ENCODE results near the gene DNAJC3.
A peak's percentile ranks its signal among the peaks of the same experiment; 100 is the strongest.
"Not testable (repeated sequence)": the region's sequence is repeated elsewhere in the genome, so short reads cannot be mapped to it uniquely, and the experiment has no call there.

The DNAJC3 gene

GRCh38 chr13:95660981-95661581, 15.9 kb upstream of the DNAJC3 start:
- Histone ChIP-seq H3K27ac (no peak overlapping the region), H3K4me3 (no peak overlapping the region), H3K4me2 (no peak overlapping the region), H3K9me3 (replicated peaks in 1 of 11) (peaks cover 12 to 32% (median 24%) of the 10 kb centered on the region in 11 experiments), H3K36me3 (no peaks in the 10 kb centered on the region), H3K9ac (no peak overlapping the region), H4K20me1 (no peaks in the 10 kb centered on the region), H3K27me3 (no peaks in the 10 kb centered on the region), H3K4me1 (no peaks in the 10 kb centered on the region)
- TF ChIP-seq Cebpa-rat (IDR thresholded peaks at IDR 0.05): no peak

GRCh38 chr13:95667235-95667634, 9.7 kb upstream of the DNAJC3 start:
- not testable (repeated sequence) for H3K27me3 ChIP-seq, H3K9ac ChIP-seq, H3K27ac ChIP-seq, H3K4me3 ChIP-seq, H4K20me1 ChIP-seq, H3K4me2 ChIP-seq, H3K4me1 ChIP-seq
- peaks cover 73 to 83% (median 77%) of the 10 kb centered on the region in 11 experiments for H3K9me3 ChIP-seq (replicated peaks in 1 of 11)
- peaks cover 4 to 31% (median 26%) of the 10 kb centered on the region in 11 experiments; a peak in 14 of 22 replicates for H3K36me3 ChIP-seq

GRCh38 chr13:95671597-95671996, 5.3 kb upstream of the DNAJC3 start:
- no peaks in the 10 kb centered on the region for H3K27me3 ChIP-seq
- no peak overlapping the region for H3K27ac ChIP-seq
- peaks cover 55 to 85% (median 78%) of the 10 kb centered on the region in 11 experiments for H3K9me3 ChIP-seq (replicated peaks in 1 of 11)
- no peak overlapping the region for H3K4me3 ChIP-seq
- H3K36me3 ChIP-seq: peaks cover 4 to 48% (median 34%) of the 10 kb centered on the region in 11 experiments; a peak in 17 of 22 replicates
- H4K20me1 ChIP-seq: no peaks in the 10 kb centered on the region
- H3K4me1 ChIP-seq: peaks cover 8 to 23% (median 12%) of the 10 kb centered on the region in 10 experiments; a peak in 18 of 20 replicates
- no peak overlapping the region for H3K4me2 ChIP-seq
- H3K9ac ChIP-seq: no peak overlapping the region
- TF ChIP-seq Cebpa-rat (IDR thresholded peaks at IDR 0.05): no peak

GRCh38 chr13:95676105-95676761, 706 bp upstream of the DNAJC3 start:
- TF ChIP-seq Cebpa-rat (IDR thresholded peaks at IDR 0.05): no peak
- Histone ChIP-seq H4K20me1 (peaks cover 0 to 39% (median 31%) of the 10 kb centered on the region in 11 experiments; a peak in 18 of 22 replicates), H3K9ac (peak overlapping the region; percentile 91 to 99 (median 97))

GRCh38 chr13:95677564-95678266, 776 bp downstream of the DNAJC3 start:
- peak overlapping the region; percentile 90 to 99 (median 96) for H3K27ac ChIP-seq
- no peak for TF ChIP-seq Cebpa-rat (IDR thresholded peaks at IDR 0.05)
- H4K20me1 ChIP-seq: peaks cover 0 to 53% (median 37%) of the 10 kb centered on the region in 11 experiments; a peak in 18 of 22 replicates
- H3K36me3 ChIP-seq: peaks cover 4 to 49% (median 29%) of the 10 kb centered on the region in 11 experiments; a peak in 20 of 22 replicates
- peak overlapping the region; percentile 83 to 99 (median 91) for H3K4me2 ChIP-seq
- peak overlapping the region; percentile 84 to 100 (median 94) for H3K4me3 ChIP-seq
- peaks cover 0 to 50% (median 41%) of the 10 kb centered on the region in 11 experiments; a peak in 19 of 22 replicates for H3K9me3 ChIP-seq (replicated peaks in 1 of 11)
- H3K9ac ChIP-seq: peak overlapping the region; percentile 91 to 99 (median 97)
- no peaks in the 10 kb centered on the region for H3K27me3 ChIP-seq
- H3K4me1 ChIP-seq: peaks cover 24 to 66% (median 30%) of the 10 kb centered on the region in 10 experiments

More at GRCh38 chr13:95676105-95676761, 706 bp upstream of the DNAJC3 start:
- H3K27me3 ChIP-seq: no peaks in the 10 kb centered on the region
- peak overlapping the region; percentile 88 to 99 (median 94) for H3K27ac ChIP-seq
- peaks cover 24 to 56% (median 30%) of the 10 kb centered on the region in 10 experiments for H3K4me1 ChIP-seq
- H3K36me3 ChIP-seq: peaks cover under 1 to 42% (median 25%) of the 10 kb centered on the region in 11 experiments; a peak in 21 of 22 replicates
- peaks cover 9 to 47% (median 38%) of the 10 kb centered on the region in 11 experiments for H3K9me3 ChIP-seq (replicated peaks in 1 of 11)
- H3K4me3 ChIP-seq: peak overlapping the region; percentile 84 to 100 (median 94)
- H3K4me2 ChIP-seq: peak overlapping the region; percentile 68 to 91 (median 85)

GRCh38 chr13:95678967-95679366, 2.0 kb downstream of the DNAJC3 start:
- no peak for TF ChIP-seq Cebpa-rat (IDR thresholded peaks at IDR 0.05)
- Histone ChIP-seq H3K36me3 (peaks cover 4 to 50% (median 40%) of the 10 kb centered on the region in 11 experiments; a peak in 20 of 22 replicates), H3K27me3 (no peaks in the 10 kb centered on the region), H3K4me3 (peak overlapping the region in 9 of 10 experiments; percentile 84 to 100 (median 94); a peak in 13 of 20 replicates), H3K4me2 (peak overlapping the region; percentile 83 to 99 (median 91)), H3K4me1 (peaks cover 24 to 67% (median 30%) of the 10 kb centered on the region in 10 experiments), H3K27ac (no peak overlapping the region), H3K9ac (peak overlapping the region in 4 of 11 experiments; percentile 22 to 99 (median 98); a peak in 9 of 22 replicates), H3K9me3 (replicated peaks in 1 of 11) (peaks cover 0 to 50% (median 41%) of the 10 kb centered on the region in 11 experiments; a peak in 19 of 22 replicates), H4K20me1 (peaks cover 5 to 66% (median 37%) of the 10 kb centered on the region in 11 experiments; a peak in 18 of 22 replicates)

- H3K4me2 ChIP-seq: peak overlapping the region in 6 of 11 experiments; percentile 83 to 99 (median 92); a peak in 12 of 22 replicates
- H3K9me3 ChIP-seq (replicated peaks in 1 of 11): peaks cover under 1 to 50% (median 41%) of the 10 kb centered on the region in 11 experiments; a peak in 21 of 22 replicates
- peaks cover 7 to 73% (median 43%) of the 10 kb centered on the region in 11 experiments; a peak in 18 of 22 replicates for H4K20me1 ChIP-seq
Measured at GRCh38 chr13:95679722-95680121, 2.8 kb downstream of the DNAJC3 start.

GRCh38 chr13:95684418-95684817, 7.5 kb downstream of the DNAJC3 start:
- Histone ChIP-seq H3K27ac (no peak overlapping the region), H3K27me3 (no peaks in the 10 kb centered on the region), H3K9me3 (replicated peaks in 1 of 11) (peaks cover 46 to 90% (median 88%) of the 10 kb centered on the region in 11 experiments), H3K36me3 (peaks cover 21 to 78% (median 61%) of the 10 kb centered on the region in 11 experiments), H3K4me2 (peak overlapping the region in 2 of 11 experiments; percentile 34 to 66; a peak in 3 of 22 replicates), H3K4me3 (no peak overlapping the region), H3K4me1 (peaks cover 0 to 61% (median 2%) of the 10 kb centered on the region in 10 experiments; a peak in 10 of 20 replicates), H4K20me1 (peaks cover 11 to 100% (median 56%) of the 10 kb centered on the region in 11 experiments; a peak in 18 of 22 replicates), H3K9ac (no peak overlapping the region)
- TF ChIP-seq Cebpa-rat (IDR thresholded peaks at IDR 0.05): no peak

More at GRCh38 chr13:95679722-95680121, 2.8 kb downstream of the DNAJC3 start:
- peak overlapping the region in 2 of 10 experiments; percentile 15 to 86; a peak in 4 of 20 replicates for H3K4me3 ChIP-seq
- no peak for TF ChIP-seq Cebpa-rat (IDR thresholded peaks at IDR 0.05)
- H3K27ac ChIP-seq: peak overlapping the region in 2 of 11 experiments; percentile 22 to 29; a peak in 2 of 22 replicates
- H3K36me3 ChIP-seq: peaks cover 6 to 52% (median 43%) of the 10 kb centered on the region in 11 experiments
- H3K4me1 ChIP-seq: peaks cover 24 to 67% (median 30%) of the 10 kb centered on the region in 10 experiments
- peak overlapping the region in 3 of 11 experiments; percentile 98 to 99 (median 99); a peak in 2 of 22 replicates for H3K9ac ChIP-seq
- no peaks in the 10 kb centered on the region for H3K27me3 ChIP-seq

- H3K27ac ChIP-seq, H3K9ac ChIP-seq, H3K27me3 ChIP-seq, H3K4me3 ChIP-seq: not testable (repeated sequence)
- H3K36me3 ChIP-seq: peaks cover 21 to 80% (median 61%) of the 10 kb centered on the region in 11 experiments
- H3K4me1 ChIP-seq: peaks cover 0 to 56% (median under 1%) of the 10 kb centered on the region in 10 experiments; a peak in 6 of 20 replicates
- peaks cover 11 to 98% (median 52%) of the 10 kb centered on the region in 11 experiments; a peak in 17 of 22 replicates for H4K20me1 ChIP-seq
- peaks cover 50 to 95% (median 92%) of the 10 kb centered on the region in 11 experiments for H3K9me3 ChIP-seq (replicated peaks in 1 of 11)
- peak overlapping the region in 2 of 11 experiments; percentile 34 to 66; a peak in 3 of 22 replicates for H3K4me2 ChIP-seq
Measured at GRCh38 chr13:95684960-95685359, 8.0 kb downstream of the DNAJC3 start.

All from BLaER1 treated with 17β-estradiol and CSF1 and Interleukin-3, amounts not matched to agents 10 nM and 100 nM (cell line).